ENCODE measurements around the gene TXNIP.

Gene TXNIP

GRCh38 chr1:145946477-145946986, 49.8 kb downstream of the TXNIP start:
- no peak for DNase-seq (ENCODE audit: low read depth)
- no peak for TF ChIP-seq CTCF (conservative IDR thresholded peaks at IDR 0.05; ENCODE audit: low read length)

GRCh38 chr1:145944532-145944931, 51.8 kb downstream of the TXNIP start:
- no peak overlapping the region for H3K4me3 ChIP-seq (ENCODE audit: low read length)
- DNase-seq (ENCODE audit: low read depth) = no peak
- TF ChIP-seq CTCF (conservative IDR thresholded peaks at IDR 0.05; ENCODE audit: low read length) = no peak

More at GRCh38 chr1:145946477-145946986, 49.8 kb downstream of the TXNIP start:
- H3K4me3 ChIP-seq (ENCODE audit: low read length) = no peak overlapping the region

- no peak overlapping the region for H3K4me3 ChIP-seq (ENCODE audit: low read length)
- TF ChIP-seq CTCF (conservative IDR thresholded peaks at IDR 0.05; ENCODE audit: low read length) = no peak
- DNase-seq (ENCODE audit: low read depth) = no peak
Measured at GRCh38 chr1:145942871-145943270, 53.5 kb downstream of the TXNIP start.
